SU-DHL-6 (cell line): Measurements from ENCODE around the gene MIGA1.
"Not testable (repeated sequence)": the region's sequence is repeated elsewhere in the genome, so short reads cannot be mapped to it uniquely, and the experiment has no call there.

Experiments
- H2AFZ ChIP-seq: fragments of 200-600 bp; sonication (generic); 2 replicates; pipeline ENCODE4 v1.6.1; 2014; ENCODE audit warnings: low read depth, mild to moderate bottlenecking, moderate library complexity, mixed read lengths, antibody characterized with exemption, low read length; ENCODE audit not compliant: severe bottlenecking
- H3F3A ChIP-seq: fragments of 200-600 bp; shearing (Covaris generic); 2 replicates; pipeline ENCODE4 v1.6.0; 2016; ENCODE audit warnings: antibody characterized with exemption, mild to moderate bottlenecking; ENCODE audit not compliant: insufficient read depth
- H3K27ac ChIP-seq: fragments of 200-600 bp; sonication (generic); 2 replicates; pipeline ENCODE4 v1.5.1; 2016; ENCODE audit warnings: low read depth, mild to moderate bottlenecking, low read length, moderate library complexity, mixed read lengths
- H3K27me3 ChIP-seq: fragments of 200-600 bp; sonication (generic), shearing (Covaris generic); 2 replicates; pipeline ENCODE4 v1.6.0; 2014; ENCODE audit warnings: mild to moderate bottlenecking, low read length
- H3K36me3 ChIP-seq: fragments of 200-600 bp; sonication (generic); 2 replicates; pipeline ENCODE4 v1.6.1; 2014; ENCODE audit warnings: mild to moderate bottlenecking, low read length, mixed read lengths
- H3K4me2 ChIP-seq: fragments of 300-600, 200-600 bp; shearing (Covaris generic), sonication (generic); 2 replicates; pipeline ENCODE4 v1.6.0; 2014; ENCODE audit warnings: low read length, low read depth, mild to moderate bottlenecking; ENCODE audit not compliant: poor library complexity, severe bottlenecking
- H3K4me3 ChIP-seq: fragments of 200-600 bp; sonication (generic); 2 replicates; pipeline ENCODE4 v1.5.1; 2014; ENCODE audit warnings: antibody characterized with exemption, low read length, mild to moderate bottlenecking, mixed read lengths; ENCODE audit not compliant: insufficient read depth, poor library complexity, severe bottlenecking
- H3K79me2 ChIP-seq: fragments of 200-600 bp; sonication (generic); 2 replicates; pipeline ENCODE4 v1.6.1; 2014; ENCODE audit warnings: mild to moderate bottlenecking, low read length, moderate library complexity; ENCODE audit not compliant: insufficient read depth
- H3K9ac ChIP-seq: fragments of 200-600 bp; sonication (generic); 2 replicates; pipeline ENCODE4 v1.7.0; 2014; ENCODE audit warnings: mild to moderate bottlenecking, low read length
- H3K9me2 ChIP-seq: fragments of 200-600 bp; sonication (generic); replicated peaks from 2 replicates; pipeline ENCODE4 v1.6.1; 2014; ENCODE audit warnings: low read length; ENCODE audit not compliant: insufficient read depth
- H3K9me3 ChIP-seq: fragments of 200-600 bp; sonication (generic); 2 replicates; pipeline ENCODE4 v1.6.1; 2014; ENCODE audit warnings: low read length, mixed read lengths; ENCODE audit not compliant: insufficient read depth
- H4K20me1 ChIP-seq: fragments of 200-600 bp; sonication (generic); 2 replicates; pipeline ENCODE4 v1.6.1; 2014; ENCODE audit warnings: low read depth, mild to moderate bottlenecking, antibody characterized with exemption, low read length, moderate library complexity, mixed read lengths
- EZH2phosphoT487 ChIP-seq: fragments of 200-600 bp; sonication (generic), shearing (Covaris generic); conservative IDR thresholded peaks from 2 replicates; pipeline ENCODE4 v1.6.1; 2018; ENCODE audit warnings: mild to moderate bottlenecking, antibody characterized with exemption, low read length, moderate library complexity, mixed read lengths
- TF ChIP-seq, protein P1 (sequence below): fragments of 200-600 bp; sonication (generic); IDR thresholded peaks from one replicate; pipeline ENCODE4 v1.5.1; 2017; ENCODE audit warnings: antibody characterized with exemption, mild to moderate bottlenecking, low read length, moderate library complexity; ENCODE audit not compliant: insufficient read depth, poor library complexity, severe bottlenecking

Gene MIGA1

GRCh38 chr1:77803371-77803770 lies 23.9 kb downstream of the MIGA1 start:
- no peaks in the 10 kb centered on the region for H3K27me3 ChIP-seq
- TF ChIP-seq, protein P1, sequence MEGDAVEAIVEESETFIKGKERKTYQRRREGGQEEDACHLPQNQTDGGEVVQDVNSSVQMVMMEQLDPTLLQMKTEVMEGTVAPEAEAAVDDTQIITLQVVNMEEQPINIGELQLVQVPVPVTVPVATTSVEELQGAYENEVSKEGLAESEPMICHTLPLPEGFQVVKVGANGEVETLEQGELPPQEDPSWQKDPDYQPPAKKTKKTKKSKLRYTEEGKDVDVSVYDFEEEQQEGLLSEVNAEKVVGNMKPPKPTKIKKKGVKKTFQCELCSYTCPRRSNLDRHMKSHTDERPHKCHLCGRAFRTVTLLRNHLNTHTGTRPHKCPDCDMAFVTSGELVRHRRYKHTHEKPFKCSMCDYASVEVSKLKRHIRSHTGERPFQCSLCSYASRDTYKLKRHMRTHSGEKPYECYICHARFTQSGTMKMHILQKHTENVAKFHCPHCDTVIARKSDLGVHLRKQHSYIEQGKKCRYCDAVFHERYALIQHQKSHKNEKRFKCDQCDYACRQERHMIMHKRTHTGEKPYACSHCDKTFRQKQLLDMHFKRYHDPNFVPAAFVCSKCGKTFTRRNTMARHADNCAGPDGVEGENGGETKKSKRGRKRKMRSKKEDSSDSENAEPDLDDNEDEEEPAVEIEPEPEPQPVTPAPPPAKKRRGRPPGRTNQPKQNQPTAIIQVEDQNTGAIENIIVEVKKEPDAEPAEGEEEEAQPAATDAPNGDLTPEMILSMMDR: no peak
- TF ChIP-seq EZH2phosphoT487: no peak
- no peak overlapping the region for H3K4me3 ChIP-seq
- H3K9me3 ChIP-seq: no peaks in the 10 kb centered on the region
- H3K4me2 ChIP-seq: no peak overlapping the region
- H3K36me3 ChIP-seq: peaks cover 19% of the 10 kb centered on the region
- H3K9me2 ChIP-seq: no peaks in the 10 kb centered on the region
- H3K9ac ChIP-seq: no peak overlapping the region
- no peaks in the 10 kb centered on the region for H4K20me1 ChIP-seq
- no peak overlapping the region for H3K27ac ChIP-seq
- 0 out of 2 replicates have a peak, but pooled peaks cover 5% of the 10 kb centered on the region for H3F3A ChIP-seq
- no peaks in the 10 kb centered on the region for H3K79me2 ChIP-seq
- H2AFZ ChIP-seq: no peak overlapping the region

- H3K27ac ChIP-seq, H3K36me3 ChIP-seq, H3F3A ChIP-seq, H3K4me3 ChIP-seq, H3K9me3 ChIP-seq, H3K27me3 ChIP-seq, H3K4me2 ChIP-seq, H4K20me1 ChIP-seq, H3K9me2 ChIP-seq, H2AFZ ChIP-seq, H3K79me2 ChIP-seq, H3K9ac ChIP-seq: not testable (repeated sequence)
Observed at GRCh38 chr1:77809787-77810462, 30.5 kb downstream of the MIGA1 start.

DNA sequence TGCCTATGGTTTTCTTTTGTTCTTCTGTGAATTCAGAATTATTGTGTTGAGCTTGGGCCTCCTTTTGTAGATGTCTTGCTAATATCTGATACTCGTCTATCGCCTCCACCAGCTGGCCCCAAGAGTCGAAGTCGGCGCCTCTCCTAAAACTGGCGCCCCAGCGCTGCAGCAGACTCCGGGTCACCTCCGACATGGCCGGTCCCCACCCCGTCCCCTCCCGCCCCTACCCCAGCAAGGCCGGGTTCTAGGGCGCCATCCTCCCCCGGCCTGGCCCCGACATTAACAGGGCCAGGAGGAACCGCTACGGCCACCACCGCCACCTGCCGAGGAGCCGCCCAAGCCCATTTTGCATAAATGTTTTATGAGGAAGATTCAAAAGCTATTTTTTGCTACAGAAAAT lies 32.1 kb downstream of the MIGA1 start:
- not testable (repeated sequence) for H4K20me1 ChIP-seq, H3K4me2 ChIP-seq, H3K9me2 ChIP-seq, H3K27ac ChIP-seq, H2AFZ ChIP-seq, H3K27me3 ChIP-seq, H3K9me3 ChIP-seq, H3K79me2 ChIP-seq, H3F3A ChIP-seq, H3K4me3 ChIP-seq, H3K9ac ChIP-seq
- H3K36me3 ChIP-seq: peaks cover 12% of the 10 kb centered on the region

GRCh38 chr1:77817368-77818209 lies 38.1 kb downstream of the MIGA1 start:
- H3K9ac ChIP-seq: no peak overlapping the region
- H3K79me2 ChIP-seq: no peaks in the 10 kb centered on the region
- H3K27ac ChIP-seq: no peak overlapping the region
- peaks cover 6% of the 10 kb centered on the region; the same call in 1 of the 2 replicates for H3K36me3 ChIP-seq
- TF ChIP-seq EZH2phosphoT487: no peak
- TF ChIP-seq, protein P1: no peak
- no peaks in the 10 kb centered on the region for H4K20me1 ChIP-seq
- H3K27me3 ChIP-seq: no peaks in the 10 kb centered on the region
- no peak overlapping the region for H3K4me2 ChIP-seq
- no peaks in the 10 kb centered on the region for H3K9me2 ChIP-seq
- H3K9me3 ChIP-seq: no peaks in the 10 kb centered on the region
- H3K4me3 ChIP-seq: no peak overlapping the region
- H2AFZ ChIP-seq: no peak overlapping the region
- H3F3A ChIP-seq: peaks cover 7% of the 10 kb centered on the region; the same call in 1 of the 2 replicates
